Kidney glomerular epithelial cell (primary cell): ENCODE data around the gene OS9.
A peak's percentile ranks its signal among the peaks of the same experiment; 100 is the strongest.

Source experiments
- DNase-seq: peaks from one replicate; lab custom pipeline; 2025; lab: John Stamatoyannopoulos, UW

OS9 gene

GRCh38 chr12:57753756-57754337, 59.9 kb downstream of the OS9 start:
- no peak for DNase-seq

- peak; percentile 54 for DNase-seq
Observed at GRCh38 chr12:57754411-57755193, 60.7 kb downstream of the OS9 start, which contains the start of gene MARCHF9. TSS of gene MARCHF9 (plus strand) at chr12:57755103. CDS start at chr12:57755529, 426 bp downstream.

GRCh38 chr12:57755194-57755453, 61.2 kb downstream of the OS9 start:
- DNase-seq, result no peak

- DNase-seq, result no peak
Observed at GRCh38 chr12:57755454-57756372, 61.8 kb downstream of the OS9 start.

- DNase-seq, result no peak
Observed at GRCh38 chr12:57756406-57757341, 62.7 kb downstream of the OS9 start.

- no peak for DNase-seq
Observed at GRCh38 chr12:57757771-57758170, 63.8 kb downstream of the OS9 start.

DNA sequence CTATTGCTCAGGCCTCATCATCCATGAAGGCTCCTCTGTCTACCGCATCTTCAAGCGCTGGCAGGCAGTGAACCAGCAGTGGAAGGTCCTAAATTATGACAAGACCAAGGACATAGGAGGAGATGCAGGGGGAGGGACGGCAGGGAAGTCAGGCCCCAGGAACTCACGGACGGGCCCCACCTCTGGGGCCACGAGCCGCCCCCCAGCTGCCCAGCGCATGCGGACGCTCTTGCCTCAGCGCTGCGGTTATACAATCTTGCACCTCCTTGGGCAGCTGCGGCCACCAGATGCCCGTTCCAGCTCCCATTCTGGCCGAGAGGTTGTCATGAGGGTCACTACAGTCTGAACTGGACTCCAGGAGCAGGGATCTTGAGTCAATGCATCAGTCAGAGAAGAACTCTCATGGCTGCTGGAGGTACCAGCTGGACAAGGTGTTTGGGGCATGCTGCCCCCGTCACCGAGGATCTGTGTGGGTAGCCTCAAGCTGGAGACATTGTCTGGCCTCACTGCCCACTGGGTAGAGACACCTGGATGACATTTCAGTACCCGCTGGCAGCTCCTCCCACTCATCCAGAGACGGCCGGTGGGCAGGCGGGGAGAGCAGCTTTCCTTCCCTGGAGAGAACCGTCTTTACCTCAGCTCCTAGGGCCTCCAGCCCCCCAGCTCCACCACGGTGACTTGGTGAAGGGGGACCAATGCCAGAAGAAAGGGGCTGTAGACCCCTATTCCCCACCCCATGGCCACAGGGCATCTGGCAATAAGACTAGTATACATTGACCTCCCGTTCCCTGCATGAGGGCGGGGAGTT, 64.8 kb downstream of the OS9 start:
- DNase-seq, result no peak

DNA sequence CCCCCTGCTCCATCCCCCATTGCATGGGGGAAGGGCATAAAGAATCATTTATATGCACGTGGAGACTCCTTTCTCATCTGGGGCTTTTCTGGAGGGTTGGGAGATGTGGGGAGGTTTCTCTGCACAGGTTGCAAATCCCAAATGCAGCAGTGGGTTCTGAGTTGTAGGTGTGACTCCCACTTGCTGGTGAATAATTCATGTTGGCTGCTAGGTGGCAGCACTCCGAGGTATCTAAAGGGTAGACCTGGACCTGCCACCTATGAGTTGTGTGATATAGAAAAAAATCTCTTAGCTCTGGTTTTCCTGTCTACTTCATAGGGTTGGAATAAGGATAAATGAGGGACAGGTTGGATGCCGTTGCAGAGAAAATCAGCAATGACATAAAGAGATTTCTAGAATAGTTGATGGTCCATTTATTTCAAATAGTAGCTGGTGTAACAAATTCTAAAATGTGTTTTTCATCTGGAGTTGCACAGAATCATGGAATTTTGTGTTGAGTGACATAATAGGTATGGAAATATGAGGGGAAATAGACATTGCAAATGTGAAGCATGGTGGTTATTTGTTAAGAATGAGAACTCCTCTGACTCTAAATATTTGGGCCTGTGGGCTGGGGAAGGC, 65.5 kb downstream of the OS9 start:
- no peak for DNase-seq

DNA sequence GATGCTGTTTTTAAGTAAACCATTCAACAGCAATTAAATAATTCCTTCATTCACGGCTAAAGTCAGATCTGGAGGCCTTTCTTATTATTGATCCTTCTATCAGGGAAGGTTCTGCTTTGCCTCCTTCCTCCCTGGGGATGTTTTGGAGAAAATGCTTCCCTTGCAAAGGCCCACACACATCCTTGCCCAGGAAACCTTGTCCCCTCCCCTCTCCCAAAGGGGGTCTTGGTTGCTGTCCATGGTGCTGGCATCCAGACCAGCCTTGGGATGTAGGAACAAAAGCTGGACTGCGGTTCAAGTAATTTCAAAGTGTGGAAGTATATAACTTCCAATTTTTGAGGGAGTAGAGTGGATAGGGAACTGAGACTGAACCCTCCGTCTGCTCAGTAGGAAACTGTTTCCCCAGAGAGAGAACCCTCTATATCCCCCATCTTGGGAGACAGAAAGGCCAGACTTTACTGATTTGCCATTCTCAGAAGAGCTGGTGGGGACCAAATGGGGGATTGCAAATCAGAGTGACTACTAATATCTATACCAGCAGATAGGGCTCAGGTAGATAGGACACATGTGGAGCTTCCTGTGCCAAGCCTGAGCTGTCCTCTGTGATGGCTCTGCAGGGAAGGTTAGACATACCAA, 66.5 kb downstream of the OS9 start:
- no peak for DNase-seq

DNA sequence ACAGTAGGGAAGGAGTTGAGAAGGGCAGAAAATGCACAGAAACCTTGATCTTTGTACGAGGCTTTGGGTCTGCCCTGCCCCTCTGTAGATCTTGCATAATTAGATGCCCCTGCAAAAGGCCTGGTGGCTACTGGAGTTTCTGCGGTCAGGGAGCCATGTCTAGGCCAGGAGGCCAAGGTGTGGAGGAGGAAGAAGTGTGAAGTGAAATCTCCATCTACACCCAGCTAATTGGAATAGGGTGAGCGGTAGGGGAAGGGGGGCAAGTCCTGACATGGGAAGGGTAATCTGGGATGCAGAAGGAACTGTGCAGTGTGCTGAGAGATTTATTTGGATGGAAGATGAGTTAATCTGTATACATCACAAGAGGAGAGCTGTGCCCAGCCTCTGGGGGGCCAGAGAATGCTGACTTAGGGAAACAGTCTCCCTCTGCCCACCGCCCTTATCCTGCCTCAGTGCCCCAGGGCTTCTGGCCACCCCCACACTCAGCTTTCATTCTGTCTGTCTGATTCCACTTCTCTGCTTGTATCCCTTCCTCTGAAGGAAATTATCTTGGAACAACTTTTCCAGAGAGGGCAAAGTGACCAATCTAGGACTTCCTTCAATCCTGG, 67.6 kb downstream of the OS9 start:
- no peak for DNase-seq

GRCh38 chr12:57762463-57762862, 68.5 kb downstream of the OS9 start:
- no peak for DNase-seq

DNA sequence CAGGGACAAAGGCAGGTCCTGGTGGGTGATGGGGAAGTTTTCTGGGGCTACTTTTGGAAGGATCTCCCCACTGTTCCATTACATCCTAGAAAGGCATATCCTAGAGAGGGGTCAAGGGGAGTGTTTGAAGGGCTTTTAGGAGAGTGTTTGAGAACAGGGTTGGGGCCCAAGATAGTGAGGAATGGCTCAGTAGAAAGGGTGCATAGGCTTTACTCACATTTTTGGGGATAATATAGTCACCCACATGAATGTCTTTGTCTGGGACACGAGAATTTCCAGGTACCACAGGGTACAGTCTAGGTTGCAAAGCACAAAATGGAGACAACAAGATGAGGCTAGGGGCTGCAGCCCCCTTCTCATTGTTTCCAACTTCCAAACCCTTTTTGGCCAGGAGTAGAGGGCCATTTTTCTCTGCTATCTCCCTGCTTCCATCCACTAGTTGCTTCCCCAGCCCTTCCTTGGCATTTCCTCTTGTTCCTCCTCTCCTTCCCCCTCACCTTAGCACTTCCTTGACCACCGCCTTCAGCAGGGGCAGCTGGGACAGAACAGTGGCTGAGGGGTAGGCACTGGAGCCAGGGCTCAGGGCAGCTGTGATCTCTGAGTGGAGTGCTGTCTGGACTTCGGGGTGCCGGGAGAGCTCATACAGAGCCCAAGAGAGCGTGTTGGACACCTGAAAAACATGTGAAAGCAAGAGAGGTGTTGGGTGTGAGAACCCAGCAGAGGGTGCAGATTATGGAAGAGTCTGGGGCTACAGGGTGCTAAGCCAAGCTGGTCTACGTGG, 70.1 kb downstream of the OS9 start:
- DNase-seq, result no peak

DNA sequence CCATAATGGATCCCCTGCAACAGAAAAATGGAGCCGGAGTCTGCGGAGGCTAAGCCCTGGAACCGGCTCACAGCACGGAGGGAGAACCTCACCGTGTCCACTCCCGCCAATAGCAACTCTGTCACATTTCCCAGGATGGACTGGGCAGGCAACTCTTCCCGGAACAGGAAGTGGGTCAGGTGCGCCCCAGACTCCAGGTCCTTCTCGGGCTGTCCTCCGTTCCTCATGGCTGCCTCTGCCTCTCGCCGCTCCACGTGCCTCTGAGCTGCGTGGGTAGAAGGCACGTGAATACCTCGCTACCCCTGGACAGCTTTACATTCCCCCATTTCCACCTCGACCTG, 70.7 kb downstream of the OS9 start:
- DNase-seq, result no peak

- DNase-seq, result no peak
Observed at GRCh38 chr12:57765003-57765697, 71.2 kb downstream of the OS9 start.

DNA sequence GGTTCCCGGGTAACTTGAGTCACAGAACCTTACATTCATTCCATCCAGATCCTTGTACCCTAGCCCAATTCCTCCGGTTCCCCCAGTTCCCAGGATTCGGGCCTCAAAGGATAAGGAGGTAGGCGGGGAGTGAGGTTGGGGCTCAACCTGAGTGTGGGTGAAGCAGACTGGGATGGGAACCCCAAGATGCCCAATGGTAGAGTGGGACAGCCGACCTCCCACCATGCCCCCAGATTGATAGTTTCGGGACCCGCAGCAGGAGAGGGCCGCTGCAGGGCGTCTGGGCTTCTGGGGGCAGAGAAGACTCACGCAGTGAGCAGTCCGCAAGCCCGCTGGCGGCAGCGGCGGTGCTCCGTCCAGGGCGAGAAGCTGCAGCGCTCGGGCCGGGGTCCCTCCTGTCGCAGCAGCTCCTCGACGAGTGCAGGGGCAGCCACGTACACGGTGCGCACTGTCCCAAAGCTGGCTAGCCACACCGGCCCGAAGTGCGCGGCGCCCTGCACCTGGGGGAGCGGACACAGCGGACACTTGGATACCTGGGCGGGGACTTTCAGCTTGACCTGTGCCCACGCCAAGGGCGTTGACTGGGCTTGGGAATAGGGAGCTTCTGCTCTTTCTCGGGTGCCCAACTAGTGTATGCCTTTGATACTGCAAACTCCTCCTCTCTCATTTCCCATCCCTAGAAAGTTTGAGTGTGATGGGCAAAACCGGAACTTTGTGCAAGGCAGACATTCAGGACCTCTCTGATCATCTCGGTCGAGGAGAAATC, 71.9 kb downstream of the OS9 start:
- DNase-seq, result no peak

DNA sequence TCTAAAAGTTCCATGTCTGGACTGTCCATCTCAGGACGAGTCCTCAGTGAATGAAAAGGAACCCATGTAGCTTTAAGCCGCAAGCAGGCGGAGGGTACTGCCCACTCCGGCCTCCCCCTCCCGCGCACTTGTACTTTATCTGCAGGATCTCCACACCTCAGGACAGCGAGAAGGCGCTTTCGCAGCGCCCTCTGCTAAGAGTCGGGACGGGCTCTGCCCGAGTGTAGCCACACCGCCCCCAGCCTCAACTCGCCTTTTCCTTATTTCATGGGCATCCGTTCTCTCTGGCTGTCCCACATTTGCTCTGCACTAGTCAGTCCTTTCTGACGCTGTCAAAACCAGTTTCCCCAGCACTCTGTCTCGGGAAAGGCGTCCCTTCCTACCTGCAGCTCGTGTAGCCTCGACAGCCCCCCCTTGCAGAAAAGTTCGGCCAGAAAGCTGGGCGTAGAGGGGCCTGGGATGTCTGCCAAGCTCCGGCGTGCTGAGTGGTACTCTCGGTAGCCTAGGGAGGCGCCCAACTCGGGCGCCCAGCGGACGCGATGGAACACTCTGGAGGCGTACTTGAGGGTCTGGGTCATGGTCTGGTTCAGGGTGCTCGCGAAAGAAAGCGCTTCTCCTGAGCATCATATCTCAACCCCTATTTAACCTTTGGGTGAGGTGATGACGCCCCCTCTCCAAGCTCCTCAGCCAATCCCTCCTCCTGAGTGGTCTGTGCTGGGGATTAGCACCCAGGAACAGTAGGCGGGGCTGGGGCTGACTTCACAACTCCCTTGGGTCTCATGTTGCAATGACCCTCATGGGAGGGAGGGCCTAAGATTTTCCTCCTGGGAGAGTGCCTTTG, 72.8 kb downstream of the OS9 start, which contains the start of gene CYP27B1:
Gene CYP27B1 (minus strand): TSS at position 615 of the 841 bp plus-strand sequence. CDS start 37 bp downstream, at position 578.
- no peak for DNase-seq
